ENCODE data around the gene LGMN.

- TF ChIP-seq, protein P1, sequence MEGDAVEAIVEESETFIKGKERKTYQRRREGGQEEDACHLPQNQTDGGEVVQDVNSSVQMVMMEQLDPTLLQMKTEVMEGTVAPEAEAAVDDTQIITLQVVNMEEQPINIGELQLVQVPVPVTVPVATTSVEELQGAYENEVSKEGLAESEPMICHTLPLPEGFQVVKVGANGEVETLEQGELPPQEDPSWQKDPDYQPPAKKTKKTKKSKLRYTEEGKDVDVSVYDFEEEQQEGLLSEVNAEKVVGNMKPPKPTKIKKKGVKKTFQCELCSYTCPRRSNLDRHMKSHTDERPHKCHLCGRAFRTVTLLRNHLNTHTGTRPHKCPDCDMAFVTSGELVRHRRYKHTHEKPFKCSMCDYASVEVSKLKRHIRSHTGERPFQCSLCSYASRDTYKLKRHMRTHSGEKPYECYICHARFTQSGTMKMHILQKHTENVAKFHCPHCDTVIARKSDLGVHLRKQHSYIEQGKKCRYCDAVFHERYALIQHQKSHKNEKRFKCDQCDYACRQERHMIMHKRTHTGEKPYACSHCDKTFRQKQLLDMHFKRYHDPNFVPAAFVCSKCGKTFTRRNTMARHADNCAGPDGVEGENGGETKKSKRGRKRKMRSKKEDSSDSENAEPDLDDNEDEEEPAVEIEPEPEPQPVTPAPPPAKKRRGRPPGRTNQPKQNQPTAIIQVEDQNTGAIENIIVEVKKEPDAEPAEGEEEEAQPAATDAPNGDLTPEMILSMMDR (IDR thresholded peaks at IDR 0.05) = no peak
- no peak for TF ChIP-seq POLR2A (IDR thresholded peaks at IDR 0.05)
These were observed 85.4 kb downstream of the LGMN start for GRCh38 chr14:92663049-92663448.
